ENCODE results near the gene PPT2.
"Not testable (repeated sequence)": the region's sequence is repeated elsewhere in the genome, so short reads cannot be mapped to it uniquely, and the experiment has no call there.

The PPT2 gene

GRCh38 chr6:32175711-32176475 lies 22.0 kb downstream of the PPT2 start, which contains the start of gene AGPAT1:
AGPAT1 (minus strand) TSS chr6:32176084; CDS start chr6:32171496, 4,588 bp downstream.
- in situ Hi-C loops (cut with MboI; ENCODE audit: low sequenced_read_pairs), result no loop called here

- in situ Hi-C loops (cut with MboI; ENCODE audit: low sequenced_read_pairs), result no loop called here
These were observed 22.7 kb downstream of the PPT2 start for GRCh38 chr6:32176476-32177182.

- in situ Hi-C loops (cut with MboI; ENCODE audit: low sequenced_read_pairs), result no loop called here
These were observed 23.3 kb downstream of the PPT2 start for GRCh38 chr6:32177183-32177787.

GRCh38 chr6:32177788-32178546 lies 24.0 kb downstream of the PPT2 start, which contains the start of gene RNF5:
RNF5 (plus strand) TSS chr6:32178405; CDS start chr6:32178512, 107 bp downstream.
- in situ Hi-C loops (cut with MboI; ENCODE audit: low sequenced_read_pairs), result no loop called here

- in situ Hi-C loops (cut with MboI; ENCODE audit: low sequenced_read_pairs), result no loop called here
These were observed 24.9 kb downstream of the PPT2 start for GRCh38 chr6:32178547-32179440.

- in situ Hi-C loops (cut with MboI; ENCODE audit: low sequenced_read_pairs), result no loop called here
These were observed 25.9 kb downstream of the PPT2 start for GRCh38 chr6:32179766-32180405.

- in situ Hi-C loops (cut with MboI; ENCODE audit: low sequenced_read_pairs), result no loop called here
These were observed 27.3 kb downstream of the PPT2 start for GRCh38 chr6:32181148-32181702.

GRCh38 chr6:32181915-32182529 lies 28.1 kb downstream of the PPT2 start:
- in situ Hi-C loops (cut with MboI; ENCODE audit: low sequenced_read_pairs), result no loop called here

GRCh38 chr6:32182555-32182981 lies 28.6 kb downstream of the PPT2 start:
- in situ Hi-C loops (cut with MboI; ENCODE audit: low sequenced_read_pairs), result no loop called here

GRCh38 chr6:32183030-32183429 lies 29.1 kb downstream of the PPT2 start:
- in situ Hi-C loops (cut with MboI; ENCODE audit: low sequenced_read_pairs), result no loop called here

GRCh38 chr6:32183483-32184083 lies 29.6 kb downstream of the PPT2 start:
- in situ Hi-C loops (cut with MboI; ENCODE audit: low sequenced_read_pairs), result no loop called here

GRCh38 chr6:32184084-32184640 lies 30.2 kb downstream of the PPT2 start, which contains the start of gene AGER:
AGER (minus strand) TSS chr6:32184253; CDS start chr6:32184222, 31 bp downstream.
- in situ Hi-C loops (cut with MboI; ENCODE audit: low sequenced_read_pairs), result no loop called here

- in situ Hi-C loops (cut with MboI; ENCODE audit: low sequenced_read_pairs), result not testable (repeated sequence)
These were observed 31.8 kb downstream of the PPT2 start for GRCh38 chr6:32185681-32186131.

GRCh38 chr6:32186151-32186840 lies 32.4 kb downstream of the PPT2 start:
- in situ Hi-C loops (cut with MboI; ENCODE audit: low sequenced_read_pairs), result not testable (repeated sequence)

GRCh38 chr6:32187009-32187709 lies 33.2 kb downstream of the PPT2 start:
- in situ Hi-C loops (cut with MboI; ENCODE audit: low sequenced_read_pairs), result no loop called here

- in situ Hi-C loops (cut with MboI; ENCODE audit: low sequenced_read_pairs), result not testable (repeated sequence)
These were observed 33.9 kb downstream of the PPT2 start for GRCh38 chr6:32187725-32188380.
